Measurements from ENCODE around the gene MYO1D.

MYO1D gene

DNA sequence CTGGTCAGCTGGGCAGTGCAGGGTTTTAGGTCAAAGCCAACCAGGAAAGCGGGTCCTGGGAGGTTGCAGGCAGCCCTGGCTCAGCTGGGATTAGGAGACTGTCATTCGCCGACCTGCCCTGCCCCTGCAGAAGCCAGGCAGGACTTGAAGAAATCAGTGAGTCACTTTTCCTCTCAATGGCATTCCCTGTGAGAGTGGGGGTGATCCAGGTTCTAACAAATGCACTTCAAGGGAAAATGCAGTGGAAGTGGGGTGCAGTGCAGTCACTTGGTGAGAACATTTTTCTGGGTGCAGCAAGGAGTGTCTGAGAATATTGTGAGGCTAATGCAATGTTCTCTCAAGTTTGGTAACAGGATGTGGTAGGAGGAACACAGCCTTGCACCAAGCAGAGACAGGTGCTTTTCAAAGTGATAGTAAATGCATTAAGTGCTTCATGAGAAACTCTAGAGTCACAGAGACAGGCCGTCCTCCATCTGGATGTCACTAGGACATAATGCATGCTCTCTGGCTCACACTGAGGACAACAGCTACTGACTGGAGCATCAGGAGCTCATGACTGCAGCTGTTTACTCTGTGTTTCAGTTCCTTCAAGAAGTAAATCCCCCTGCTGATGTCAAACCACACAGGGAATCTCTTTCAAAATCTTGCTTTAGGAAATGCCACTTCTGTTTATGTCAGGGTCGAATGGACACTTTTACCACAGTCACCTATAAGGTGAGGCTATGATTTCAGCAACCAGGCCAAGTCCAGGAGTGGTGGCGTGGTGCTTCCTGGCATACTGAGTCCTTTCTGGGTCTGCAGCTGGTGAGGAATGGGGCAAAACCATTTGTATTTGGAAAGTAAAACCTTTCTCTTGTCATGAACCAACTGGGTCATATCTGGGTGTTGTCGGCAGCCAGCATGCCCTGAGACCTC, 373.4 kb downstream of the MYO1D start:
- Histone ChIP-seq H3K4me1 (no peaks in the 10 kb centered on the region), H3K36me3 (no peaks in the 10 kb centered on the region), H3K9me3 (no peaks in the 10 kb centered on the region), H3K4me3 (ENCODE audit: low read depth, low read length) (no peak overlapping the region), H3K27me3 (no peaks in the 10 kb centered on the region)
- TF ChIP-seq, protein P1, sequence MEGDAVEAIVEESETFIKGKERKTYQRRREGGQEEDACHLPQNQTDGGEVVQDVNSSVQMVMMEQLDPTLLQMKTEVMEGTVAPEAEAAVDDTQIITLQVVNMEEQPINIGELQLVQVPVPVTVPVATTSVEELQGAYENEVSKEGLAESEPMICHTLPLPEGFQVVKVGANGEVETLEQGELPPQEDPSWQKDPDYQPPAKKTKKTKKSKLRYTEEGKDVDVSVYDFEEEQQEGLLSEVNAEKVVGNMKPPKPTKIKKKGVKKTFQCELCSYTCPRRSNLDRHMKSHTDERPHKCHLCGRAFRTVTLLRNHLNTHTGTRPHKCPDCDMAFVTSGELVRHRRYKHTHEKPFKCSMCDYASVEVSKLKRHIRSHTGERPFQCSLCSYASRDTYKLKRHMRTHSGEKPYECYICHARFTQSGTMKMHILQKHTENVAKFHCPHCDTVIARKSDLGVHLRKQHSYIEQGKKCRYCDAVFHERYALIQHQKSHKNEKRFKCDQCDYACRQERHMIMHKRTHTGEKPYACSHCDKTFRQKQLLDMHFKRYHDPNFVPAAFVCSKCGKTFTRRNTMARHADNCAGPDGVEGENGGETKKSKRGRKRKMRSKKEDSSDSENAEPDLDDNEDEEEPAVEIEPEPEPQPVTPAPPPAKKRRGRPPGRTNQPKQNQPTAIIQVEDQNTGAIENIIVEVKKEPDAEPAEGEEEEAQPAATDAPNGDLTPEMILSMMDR (IDR thresholded peaks at IDR 0.05; ENCODE audit: low read depth, low read length), result no peak
- no peak for DNase-seq

DNA sequence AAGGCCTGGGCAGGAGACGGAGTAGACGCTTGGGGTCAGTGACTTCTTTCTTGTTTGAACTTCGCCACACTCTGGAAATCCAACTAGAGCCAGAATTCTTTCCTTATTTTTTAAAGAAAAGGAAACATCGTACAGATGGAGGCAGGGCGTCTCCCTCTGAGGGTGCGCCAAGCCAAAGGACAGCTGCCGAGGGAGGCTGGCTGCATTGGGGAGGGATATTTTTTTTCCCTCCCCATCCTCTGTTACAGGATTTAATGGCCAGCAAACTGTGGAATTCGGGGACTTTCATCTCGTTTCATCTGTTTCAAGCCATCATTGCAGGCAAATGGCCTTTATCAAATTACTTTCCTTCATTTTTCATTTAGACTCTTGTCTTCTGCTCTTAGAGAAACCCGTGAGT, 374.2 kb downstream of the MYO1D start:
- TF ChIP-seq, protein P1 (IDR thresholded peaks at IDR 0.05; ENCODE audit: low read depth, low read length), result no peak
- Histone ChIP-seq H3K4me1 (no peaks in the 10 kb centered on the region), H3K36me3 (no peaks in the 10 kb centered on the region), H3K9me3 (no peaks in the 10 kb centered on the region), H3K27me3 (no peaks in the 10 kb centered on the region), H3K4me3 (ENCODE audit: low read depth, low read length) (no peak overlapping the region)
- DNase-seq, result no peak

DNA sequence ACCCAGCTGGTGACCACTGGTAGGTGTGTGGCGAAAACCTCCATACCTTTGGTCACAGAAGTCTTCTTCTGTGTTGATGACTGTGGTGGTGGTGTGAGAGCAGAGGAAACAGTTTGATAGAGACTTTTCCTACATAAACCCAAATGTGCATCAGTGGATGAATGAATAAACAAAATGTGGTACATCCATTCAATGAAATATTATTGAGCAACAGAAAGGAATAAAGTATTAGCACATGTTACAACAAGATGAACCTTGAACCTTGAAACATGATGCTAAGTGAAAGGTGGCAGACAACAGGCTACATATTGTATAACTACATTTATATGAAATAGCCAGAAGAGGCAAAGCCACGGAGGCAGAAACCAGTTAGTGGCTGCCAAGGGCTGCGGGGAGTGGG, 374.9 kb downstream of the MYO1D start:
- Histone ChIP-seq H3K4me3 (ENCODE audit: low read depth, low read length) (no peak overlapping the region), H3K36me3 (no peaks in the 10 kb centered on the region), H3K4me1 (no peaks in the 10 kb centered on the region), H3K9me3 (no peaks in the 10 kb centered on the region), H3K27me3 (no peaks in the 10 kb centered on the region)
- DNase-seq, result no peak
- TF ChIP-seq, protein P1 (IDR thresholded peaks at IDR 0.05; ENCODE audit: low read depth, low read length), result no peak

DNA sequence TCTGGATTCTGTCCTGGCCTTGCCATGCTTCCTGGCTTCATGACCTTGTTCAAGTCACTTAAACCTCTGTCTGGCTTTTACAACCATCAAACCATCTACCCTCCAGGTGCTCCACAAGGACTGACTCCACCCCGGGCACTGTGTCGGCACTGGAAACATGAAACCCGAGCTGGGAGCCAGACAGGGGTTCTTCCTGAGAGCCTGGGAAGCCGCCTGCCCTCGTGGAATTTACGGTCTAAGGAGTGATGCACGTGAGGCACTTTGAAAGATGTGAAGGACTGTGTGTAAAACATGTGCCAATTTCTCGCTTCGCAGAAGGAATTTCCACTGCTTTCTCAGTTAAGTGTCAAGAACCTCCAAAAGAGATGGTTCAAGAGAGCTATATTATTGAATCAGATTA, 378.5 kb downstream of the MYO1D start:
- no peaks in the 10 kb centered on the region for H3K27me3 ChIP-seq
- H3K36me3 ChIP-seq, result no peaks in the 10 kb centered on the region
- no peak for DNase-seq
- TF ChIP-seq, protein P1 (IDR thresholded peaks at IDR 0.05; ENCODE audit: low read depth, low read length), result no peak
- H3K4me1 ChIP-seq, result no peaks in the 10 kb centered on the region
- H3K4me3 ChIP-seq (ENCODE audit: low read depth, low read length), result no peak overlapping the region
- H3K9me3 ChIP-seq, result no peaks in the 10 kb centered on the region

DNA sequence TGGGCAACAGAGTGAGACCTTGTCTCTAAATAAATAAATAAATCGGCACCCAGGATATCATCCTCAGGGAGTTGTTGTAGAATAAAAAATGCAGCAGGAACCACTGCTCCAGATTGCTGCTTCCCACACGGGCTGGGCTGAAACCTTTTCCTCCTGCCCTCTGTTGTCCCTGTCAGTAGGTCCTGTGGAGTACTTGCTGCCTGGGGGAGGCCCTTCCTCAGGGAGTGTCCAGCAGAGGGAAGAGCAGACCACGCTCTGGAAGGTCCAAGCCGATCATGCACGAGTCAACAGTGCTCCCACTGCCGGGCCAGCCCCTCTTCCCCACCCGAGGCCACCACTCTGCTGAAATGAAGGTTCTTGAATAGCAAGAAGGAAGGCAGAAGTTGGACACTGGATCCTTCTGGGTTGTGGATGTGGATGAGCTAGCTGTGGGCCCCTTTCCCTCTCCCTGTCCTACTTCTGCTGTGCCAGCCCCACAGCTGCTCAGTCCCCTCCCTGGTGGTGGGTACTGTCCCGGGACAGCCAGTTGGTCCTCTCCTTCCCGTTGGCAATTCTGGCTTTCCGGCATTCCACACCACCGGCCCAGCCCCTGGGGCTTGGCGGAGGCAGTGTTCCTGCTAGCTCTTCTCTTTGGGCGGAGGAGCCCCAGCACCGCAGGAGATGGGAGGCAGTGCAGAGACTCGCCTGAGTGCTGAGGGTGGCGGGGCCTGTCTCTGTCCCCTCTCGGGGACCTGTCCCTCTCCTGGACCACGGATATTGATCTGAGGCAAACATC, 379.3 kb downstream of the MYO1D start:
- Histone ChIP-seq H3K36me3 (no peaks in the 10 kb centered on the region), H3K9me3 (no peaks in the 10 kb centered on the region), H3K4me1 (no peaks in the 10 kb centered on the region), H3K4me3 (ENCODE audit: low read depth, low read length) (no peak overlapping the region), H3K27me3 (no peaks in the 10 kb centered on the region)
- no peak for DNase-seq
- TF ChIP-seq, protein P1 (IDR thresholded peaks at IDR 0.05; ENCODE audit: low read depth, low read length), result no peak
